ENCODE data around the gene ETV6. TPM values are rescaled to one million over a fixed set of nuclear protein-coding genes. Genes with fewer than 3 reads are reported as not detected.
"Not testable (repeated sequence)": the region's sequence is repeated elsewhere in the genome, so short reads cannot be mapped to it uniquely, and the experiment has no call there.

The ETV6 gene
- total RNA-seq, 2 experiments from 2014 or later: 28.5 to 30.2 TPM

DNA sequence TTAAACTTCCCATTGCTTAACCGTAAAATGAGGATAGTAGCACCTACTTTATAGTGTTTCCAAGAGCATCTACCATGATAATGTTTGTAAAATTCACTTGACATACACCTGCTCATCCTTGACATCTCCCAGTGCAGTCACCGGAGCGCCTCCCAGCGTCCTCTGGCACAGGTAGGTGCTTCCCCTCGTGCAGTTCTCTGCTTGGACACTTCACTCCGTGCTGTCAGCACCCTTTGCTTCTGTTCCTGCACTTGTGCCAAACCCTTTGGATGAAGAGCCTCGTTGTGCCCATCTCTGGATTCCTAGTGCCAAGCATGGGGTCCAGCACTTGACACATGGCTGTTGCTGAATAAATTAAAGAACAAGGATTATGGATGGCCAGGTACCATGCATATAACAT, 28.3 kb downstream of the ETV6 start:
- intact Hi-C loops (cut with DNase I, micrococcal nuclease): no loop called here
- no peak overlapping the region for H3K4me3 Mint-ChIP-seq
- TF ChIP-seq, protein P1, sequence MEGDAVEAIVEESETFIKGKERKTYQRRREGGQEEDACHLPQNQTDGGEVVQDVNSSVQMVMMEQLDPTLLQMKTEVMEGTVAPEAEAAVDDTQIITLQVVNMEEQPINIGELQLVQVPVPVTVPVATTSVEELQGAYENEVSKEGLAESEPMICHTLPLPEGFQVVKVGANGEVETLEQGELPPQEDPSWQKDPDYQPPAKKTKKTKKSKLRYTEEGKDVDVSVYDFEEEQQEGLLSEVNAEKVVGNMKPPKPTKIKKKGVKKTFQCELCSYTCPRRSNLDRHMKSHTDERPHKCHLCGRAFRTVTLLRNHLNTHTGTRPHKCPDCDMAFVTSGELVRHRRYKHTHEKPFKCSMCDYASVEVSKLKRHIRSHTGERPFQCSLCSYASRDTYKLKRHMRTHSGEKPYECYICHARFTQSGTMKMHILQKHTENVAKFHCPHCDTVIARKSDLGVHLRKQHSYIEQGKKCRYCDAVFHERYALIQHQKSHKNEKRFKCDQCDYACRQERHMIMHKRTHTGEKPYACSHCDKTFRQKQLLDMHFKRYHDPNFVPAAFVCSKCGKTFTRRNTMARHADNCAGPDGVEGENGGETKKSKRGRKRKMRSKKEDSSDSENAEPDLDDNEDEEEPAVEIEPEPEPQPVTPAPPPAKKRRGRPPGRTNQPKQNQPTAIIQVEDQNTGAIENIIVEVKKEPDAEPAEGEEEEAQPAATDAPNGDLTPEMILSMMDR (IDR thresholded peaks at IDR 0.05): no peak
- DNase-seq (no peak), ATAC-seq (ENCODE audit: poor library complexity) (no peak)
- Histone ChIP-seq H3K4me3 (ENCODE audit: low read length) (no peak overlapping the region), H3K36me3 (ENCODE audit: insufficient read depth, low read length) (peaks cover 8% of the 10 kb centered on the region), H3K9me3 (ENCODE audit: control insufficient read depth in 1 of 2, insufficient read depth in 1 of 2, low read length in 2 of 2) (no peaks in the 10 kb centered on the region), H3K27me3 (ENCODE audit: control insufficient read depth in 1 of 2, insufficient read depth in 2 of 2, low read length in 2 of 2) (no peaks in the 10 kb centered on the region), H3K27ac (ENCODE audit: low read depth in 1 of 2, low read length in 2 of 2) (no peak overlapping the region), H3K4me1 (ENCODE audit: insufficient read depth, low read length) (peaks cover 16% of the 10 kb centered on the region)
- ChIA-PET POLR2A (no interaction called here), CTCF (no interaction called here)
- peaks cover 86% of the 10 kb centered on the region for H3K4me1 Mint-ChIP-seq (ENCODE audit: low read depth)
- no peaks in the 10 kb centered on the region for H3K9me3 Mint-ChIP-seq
- peaks cover 19% of the 10 kb centered on the region for H3K36me3 Mint-ChIP-seq (ENCODE audit: low read depth)
- H3K27ac Mint-ChIP-seq: no peak overlapping the region
- no peaks in the 10 kb centered on the region for H3K27me3 Mint-ChIP-seq

DNA sequence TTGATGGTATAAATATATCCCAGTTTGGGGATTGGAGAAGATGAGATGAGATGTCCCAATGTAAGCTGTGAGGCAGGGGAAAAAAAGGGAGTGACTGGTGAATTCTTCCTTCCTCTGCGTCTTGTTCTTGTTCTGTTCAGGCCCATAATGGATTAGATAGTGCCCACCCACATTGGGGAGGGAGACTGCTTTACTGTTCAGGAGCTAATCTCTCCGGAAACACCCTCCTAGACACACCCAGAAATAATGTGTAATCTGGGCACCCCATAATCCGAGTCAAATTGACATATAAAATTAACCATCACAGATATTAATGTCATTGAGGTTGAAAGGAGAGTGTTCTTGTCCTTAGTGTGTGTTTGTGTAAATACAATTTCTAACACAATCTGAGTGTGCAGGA, 29.3 kb downstream of the ETV6 start:
- no peak overlapping the region for H3K4me3 Mint-ChIP-seq
- intact Hi-C loops (cut with DNase I, micrococcal nuclease): no loop called here
- Histone ChIP-seq H3K27ac (ENCODE audit: low read depth in 1 of 2, low read length in 2 of 2) (no peak overlapping the region), H3K36me3 (ENCODE audit: insufficient read depth, low read length) (peaks cover 8% of the 10 kb centered on the region), H3K9me3 (ENCODE audit: control insufficient read depth in 1 of 2, insufficient read depth in 1 of 2, low read length in 2 of 2) (no peaks in the 10 kb centered on the region), H3K27me3 (ENCODE audit: control insufficient read depth in 1 of 2, insufficient read depth in 2 of 2, low read length in 2 of 2) (no peaks in the 10 kb centered on the region), H3K4me1 (ENCODE audit: insufficient read depth, low read length) (peaks cover 16% of the 10 kb centered on the region), H3K4me3 (ENCODE audit: low read length) (no peak overlapping the region)
- H3K27ac Mint-ChIP-seq: no peak overlapping the region
- ATAC-seq (ENCODE audit: poor library complexity) (no peak), DNase-seq (no peak)
- H3K9me3 Mint-ChIP-seq: no peaks in the 10 kb centered on the region
- ChIA-PET POLR2A (no interaction called here), CTCF (no interaction called here)
- no peaks in the 10 kb centered on the region for H3K27me3 Mint-ChIP-seq
- peaks cover 86% of the 10 kb centered on the region for H3K4me1 Mint-ChIP-seq (ENCODE audit: low read depth)
- H3K36me3 Mint-ChIP-seq (ENCODE audit: low read depth): peaks cover 19% of the 10 kb centered on the region
- TF ChIP-seq, protein P1 (IDR thresholded peaks at IDR 0.05): no peak

DNA sequence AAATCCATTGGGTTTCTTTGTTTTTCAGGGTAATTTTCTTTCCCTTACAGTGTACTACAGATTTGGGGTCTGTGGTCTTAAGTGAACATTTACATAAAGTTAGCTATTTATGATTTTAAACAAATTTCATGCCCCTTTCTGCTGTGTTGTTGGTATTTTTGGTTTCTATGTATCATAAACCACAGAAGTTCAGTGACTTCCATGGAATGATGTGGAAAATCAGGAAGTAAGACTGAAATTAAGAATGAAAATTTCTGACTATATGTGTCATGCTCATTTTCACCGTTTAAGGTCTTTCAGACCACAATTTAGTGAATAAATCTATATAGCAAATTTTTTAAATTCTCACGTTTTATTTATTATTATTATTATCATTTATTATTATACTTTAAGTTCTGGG, 31.7 kb downstream of the ETV6 start:
- POLR2A ChIA-PET: no interaction called here
- intact Hi-C loops (cut with DNase I, micrococcal nuclease): no loop called here

DNA sequence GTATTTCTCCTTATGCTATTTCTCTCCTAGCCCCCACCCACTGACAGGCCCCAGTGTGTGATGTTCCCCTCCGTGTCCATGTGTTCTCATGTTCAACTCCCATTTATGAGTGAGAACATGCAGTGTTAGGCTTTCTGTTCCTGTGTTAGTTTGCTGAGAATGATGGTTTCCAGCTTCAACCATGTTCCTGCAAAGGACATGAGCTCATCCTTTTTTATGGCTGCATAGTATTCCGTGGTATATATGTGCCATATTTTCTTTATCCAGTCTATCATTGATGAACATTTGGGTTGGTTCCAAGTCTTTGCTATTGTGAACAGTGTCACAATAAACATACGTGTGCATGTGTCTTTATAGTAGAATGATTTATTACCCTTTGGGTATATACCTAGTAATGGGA, 32.2 kb downstream of the ETV6 start:
- H3K27ac Mint-ChIP-seq; DNase-seq; CTCF ChIA-PET; H3K9me3 ChIP-seq (ENCODE audit: control insufficient read depth in 1 of 2, insufficient read depth in 1 of 2, low read length in 2 of 2); POLR2A ChIA-PET; H3K4me3 ChIP-seq (ENCODE audit: low read length); H3K9me3 Mint-ChIP-seq; ATAC-seq (ENCODE audit: poor library complexity); intact Hi-C loops (cut with DNase I, micrococcal nuclease); H3K27ac ChIP-seq (ENCODE audit: low read depth in 1 of 2, low read length in 2 of 2); H3K36me3 ChIP-seq (ENCODE audit: insufficient read depth, low read length); H3K4me1 ChIP-seq (ENCODE audit: insufficient read depth, low read length); H3K27me3 ChIP-seq (ENCODE audit: control insufficient read depth in 1 of 2, insufficient read depth in 2 of 2, low read length in 2 of 2); H3K4me3 Mint-ChIP-seq; H3K27me3 Mint-ChIP-seq: not testable (repeated sequence)
- Mint-ChIP-seq H3K4me1 (ENCODE audit: low read depth) (peaks cover 77% of the 10 kb centered on the region), H3K36me3 (ENCODE audit: low read depth) (peaks cover 19% of the 10 kb centered on the region)

More for the DNA sequence above, 31.7 kb downstream of the ETV6 start:
- Histone ChIP-seq H3K4me1 (ENCODE audit: insufficient read depth, low read length) (peaks cover 4% of the 10 kb centered on the region), H3K27ac (ENCODE audit: low read depth in 1 of 2, low read length in 2 of 2) (no peak overlapping the region), H3K4me3 (ENCODE audit: low read length) (no peak overlapping the region), H3K27me3 (ENCODE audit: control insufficient read depth in 1 of 2, insufficient read depth in 2 of 2, low read length in 2 of 2) (no peaks in the 10 kb centered on the region), H3K36me3 (ENCODE audit: insufficient read depth, low read length) (peaks cover 8% of the 10 kb centered on the region), H3K9me3 (ENCODE audit: control insufficient read depth in 1 of 2, insufficient read depth in 1 of 2, low read length in 2 of 2) (no peaks in the 10 kb centered on the region)
- Mint-ChIP-seq H3K36me3 (ENCODE audit: low read depth) (peaks cover 19% of the 10 kb centered on the region), H3K27me3 (no peaks in the 10 kb centered on the region), H3K4me3 (no peak overlapping the region), H3K9me3 (no peaks in the 10 kb centered on the region), H3K27ac (no peak overlapping the region), H3K4me1 (ENCODE audit: low read depth) (peaks cover 80% of the 10 kb centered on the region)
- CTCF ChIA-PET: no interaction called here
- DNase-seq (no peak), ATAC-seq (ENCODE audit: poor library complexity) (no peak)
- TF ChIP-seq, protein P1 (IDR thresholded peaks at IDR 0.05): no peak
